ENCODE measurements around the gene CHRDL1. TPM values are rescaled to one million over a fixed set of nuclear protein-coding genes. Genes with fewer than 3 reads are reported as not detected.

The CHRDL1 gene
- total RNA-seq, 4 donors from 2014 or later, result 102 to 404 (median 210) TPM

DNA sequence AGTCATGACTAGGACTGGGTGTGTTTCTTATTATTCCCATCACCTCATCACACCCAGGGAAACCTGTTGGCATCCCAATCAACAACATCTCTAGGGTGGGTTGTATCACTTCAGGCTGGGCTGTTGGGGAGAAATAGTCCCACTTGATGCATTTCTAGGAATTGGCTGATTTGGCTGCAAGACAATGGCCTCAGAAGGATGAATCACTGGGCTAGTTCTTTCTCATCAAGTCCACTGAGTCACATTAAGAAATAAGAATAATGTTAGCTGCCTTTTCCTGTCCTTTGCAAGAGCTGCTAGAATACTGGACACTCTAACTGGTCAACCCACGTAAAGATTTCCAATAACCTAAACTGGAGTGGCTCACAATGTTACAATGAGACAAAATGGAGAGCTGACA lies 104.2 kb downstream of the CHRDL1 start:
- TF ChIP-seq, protein P1, sequence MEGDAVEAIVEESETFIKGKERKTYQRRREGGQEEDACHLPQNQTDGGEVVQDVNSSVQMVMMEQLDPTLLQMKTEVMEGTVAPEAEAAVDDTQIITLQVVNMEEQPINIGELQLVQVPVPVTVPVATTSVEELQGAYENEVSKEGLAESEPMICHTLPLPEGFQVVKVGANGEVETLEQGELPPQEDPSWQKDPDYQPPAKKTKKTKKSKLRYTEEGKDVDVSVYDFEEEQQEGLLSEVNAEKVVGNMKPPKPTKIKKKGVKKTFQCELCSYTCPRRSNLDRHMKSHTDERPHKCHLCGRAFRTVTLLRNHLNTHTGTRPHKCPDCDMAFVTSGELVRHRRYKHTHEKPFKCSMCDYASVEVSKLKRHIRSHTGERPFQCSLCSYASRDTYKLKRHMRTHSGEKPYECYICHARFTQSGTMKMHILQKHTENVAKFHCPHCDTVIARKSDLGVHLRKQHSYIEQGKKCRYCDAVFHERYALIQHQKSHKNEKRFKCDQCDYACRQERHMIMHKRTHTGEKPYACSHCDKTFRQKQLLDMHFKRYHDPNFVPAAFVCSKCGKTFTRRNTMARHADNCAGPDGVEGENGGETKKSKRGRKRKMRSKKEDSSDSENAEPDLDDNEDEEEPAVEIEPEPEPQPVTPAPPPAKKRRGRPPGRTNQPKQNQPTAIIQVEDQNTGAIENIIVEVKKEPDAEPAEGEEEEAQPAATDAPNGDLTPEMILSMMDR (IDR thresholded peaks at IDR 0.05; ENCODE audit: low read depth), result no peak

DNA sequence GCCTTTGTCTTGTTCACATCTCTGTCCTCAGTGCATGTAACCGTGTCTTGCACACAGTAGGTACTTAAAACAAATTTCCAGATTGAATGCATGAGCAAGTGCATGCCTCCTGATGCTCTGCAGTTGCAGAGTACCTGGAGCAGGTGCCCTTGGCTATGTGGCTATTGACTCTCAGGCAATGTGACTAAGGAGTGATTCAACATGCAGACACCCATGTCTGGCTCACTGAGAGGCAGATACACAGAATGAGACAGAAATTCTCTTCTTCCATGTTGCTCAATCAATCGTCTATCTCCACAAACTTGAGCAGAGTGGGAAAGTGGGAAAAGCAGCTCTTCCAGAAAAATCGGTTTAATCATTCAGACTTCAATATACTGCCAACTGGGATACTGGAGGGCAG lies 111.0 kb downstream of the CHRDL1 start:
- TF ChIP-seq, protein P1 (IDR thresholded peaks at IDR 0.05; ENCODE audit: low read depth), result no peak

DNA sequence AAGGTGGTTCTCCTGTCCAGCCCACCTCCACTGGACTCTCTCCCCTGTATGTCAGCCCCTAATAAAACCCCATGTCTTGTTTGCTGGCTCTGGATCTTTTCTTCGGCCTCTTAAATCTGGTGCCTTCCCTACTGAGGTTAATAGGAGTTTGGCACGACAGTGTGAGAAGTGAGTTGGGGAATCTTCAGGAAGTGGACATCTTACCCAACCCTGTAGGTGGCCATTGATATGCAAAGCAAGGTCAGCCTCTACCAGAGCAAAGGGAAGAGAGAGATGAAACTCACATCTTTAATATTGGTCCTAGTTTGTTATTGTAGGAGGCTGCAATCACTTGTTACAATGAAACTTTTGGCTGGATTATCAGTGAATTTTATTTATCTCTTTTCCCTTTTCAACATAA lies 111.7 kb downstream of the CHRDL1 start:
- TF ChIP-seq, protein P1 (IDR thresholded peaks at IDR 0.05; ENCODE audit: low read depth), result no peak

DNA sequence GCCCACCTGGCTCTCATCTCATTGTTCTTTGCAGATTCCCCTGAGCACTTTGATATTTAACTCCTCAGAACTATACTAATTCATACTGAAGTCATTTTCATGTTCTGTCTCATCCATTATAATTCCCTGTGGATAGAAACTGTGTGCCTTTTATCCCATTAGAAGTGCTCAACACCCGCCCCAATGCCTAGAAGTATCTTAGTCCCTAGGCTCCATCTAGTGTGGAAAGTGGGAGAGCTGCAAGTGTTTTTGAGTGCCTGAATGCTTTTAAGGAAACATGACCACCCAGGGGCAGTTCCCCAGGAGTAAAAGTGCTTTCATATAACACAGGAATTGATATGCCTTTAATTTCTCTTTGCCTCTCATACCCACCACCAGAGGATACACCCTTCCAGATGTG lies 117.0 kb downstream of the CHRDL1 start:
- TF ChIP-seq, protein P1 (IDR thresholded peaks at IDR 0.05; ENCODE audit: low read depth), result no peak

DNA sequence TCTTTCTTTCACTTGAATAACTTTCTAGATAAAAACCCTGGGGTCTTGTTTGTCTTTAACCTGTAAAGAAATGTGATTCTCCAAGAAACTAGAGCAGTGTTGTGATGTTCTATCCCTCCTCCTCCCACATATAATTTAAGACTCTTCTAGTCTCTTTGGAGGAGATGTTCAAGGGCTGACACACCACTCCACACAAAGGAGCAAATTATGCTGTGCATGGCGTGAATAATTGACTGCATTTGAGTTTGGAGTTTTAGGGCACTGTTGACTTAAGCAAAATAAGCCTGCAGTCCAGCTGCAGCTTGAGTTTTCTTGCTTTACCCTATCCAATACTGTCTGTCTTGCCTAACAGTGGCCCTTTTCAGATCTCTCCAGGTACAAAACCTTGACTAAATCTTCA lies 119.7 kb downstream of the CHRDL1 start:
- TF ChIP-seq, protein P1 (IDR thresholded peaks at IDR 0.05; ENCODE audit: low read depth), result no peak

DNA sequence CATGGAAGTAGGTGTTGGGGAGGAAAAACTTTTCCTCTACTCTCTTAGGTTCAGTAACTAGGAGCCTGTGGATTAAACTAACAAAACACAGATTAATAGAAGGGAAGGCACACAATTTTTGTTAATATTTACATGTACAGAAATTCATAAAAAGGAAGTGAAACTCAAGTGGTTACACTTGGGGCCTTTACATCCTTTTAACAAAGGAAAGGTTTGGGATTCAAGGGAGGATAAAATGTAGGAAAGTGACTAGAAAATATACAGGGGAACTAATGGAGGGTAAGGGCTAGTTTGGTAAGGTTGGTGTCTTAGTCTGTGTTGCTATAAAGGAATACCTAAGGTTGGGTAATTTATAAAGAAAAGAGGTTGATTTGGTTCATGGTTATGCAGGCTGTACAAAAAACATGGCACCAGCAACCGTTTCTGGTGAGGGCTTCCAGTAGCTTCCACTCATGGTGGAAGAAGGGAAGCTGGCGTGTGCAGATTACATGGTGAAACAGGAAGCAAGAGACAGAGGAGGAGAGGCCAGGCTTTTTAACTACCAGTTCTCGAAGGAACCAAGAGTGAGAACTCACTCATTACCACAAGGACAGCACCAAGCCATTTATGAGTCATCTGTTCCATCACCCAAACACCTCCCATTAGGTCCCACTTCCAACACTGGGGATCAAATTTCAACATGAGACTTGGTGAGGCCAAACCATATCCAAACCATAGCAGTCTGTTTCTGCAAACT lies 124.4 kb downstream of the CHRDL1 start:
- TF ChIP-seq, protein P1 (IDR thresholded peaks at IDR 0.05; ENCODE audit: low read depth), result no peak

DNA sequence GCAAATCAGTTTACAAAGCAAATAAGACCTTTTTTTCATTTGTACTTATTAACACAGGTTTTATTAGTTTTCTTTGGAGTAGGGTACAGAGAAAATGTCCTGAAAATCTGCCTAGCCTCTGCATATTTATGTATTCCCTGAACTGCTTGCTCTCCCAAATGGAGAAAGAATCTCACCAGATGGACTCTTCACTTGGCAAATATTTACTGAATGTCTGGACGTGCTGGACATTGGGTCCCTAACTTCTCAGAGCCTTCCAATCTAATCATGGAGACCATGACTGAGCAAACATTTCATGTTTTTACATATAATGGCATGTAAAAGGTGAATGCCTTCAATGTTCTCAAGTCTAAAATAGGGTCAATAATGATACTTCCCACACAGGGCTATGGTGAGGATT lies 126.0 kb downstream of the CHRDL1 start:
- TF ChIP-seq, protein P1 (IDR thresholded peaks at IDR 0.05; ENCODE audit: low read depth), result no peak
